NCI-H446 treated with DMSO at 0.1 percent for 48 hours (cell line): ENCODE results near the gene ADORA2B.
"Not testable (repeated sequence)": the region's sequence is repeated elsewhere in the genome, so short reads cannot be mapped to it uniquely, and the experiment has no call there.

Source experiments
- DNase-seq: peaks from one replicate; lab custom pipeline; 2025; lab: John Stamatoyannopoulos, UW

The ADORA2B gene

GRCh38 chr17:15955793-15956541, 11.0 kb downstream of the ADORA2B start:
- DNase-seq, result no peak

GRCh38 chr17:15957206-15957605, 12.3 kb downstream of the ADORA2B start:
- DNase-seq, result no peak

- DNase-seq, result no peak
Measured at GRCh38 chr17:15957608-15958307, 12.8 kb downstream of the ADORA2B start.

DNA sequence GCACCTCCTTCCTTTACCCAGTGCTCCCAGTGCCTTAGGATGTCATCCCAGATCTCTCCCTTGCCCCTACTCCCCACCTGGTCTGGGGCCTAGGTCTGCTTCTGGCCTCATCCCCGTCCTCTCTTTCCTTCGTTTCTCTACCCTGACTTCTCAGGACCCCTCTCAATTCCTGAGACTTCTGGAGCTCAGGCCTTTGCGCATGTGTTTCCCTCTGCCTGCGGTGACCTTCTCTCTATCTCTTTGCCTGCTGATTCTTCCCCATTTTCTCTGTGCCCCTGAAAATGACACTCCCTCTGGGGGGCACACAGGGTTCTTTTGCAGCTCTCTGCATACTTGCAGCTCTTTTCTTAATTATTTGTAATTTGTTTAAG, 13.5 kb downstream of the ADORA2B start:
- DNase-seq, result no peak

GRCh38 chr17:15963670-15964110, 18.8 kb downstream of the ADORA2B start:
- DNase-seq, result no peak

GRCh38 chr17:15965528-15965927, 20.6 kb downstream of the ADORA2B start:
- no peak for DNase-seq

DNA sequence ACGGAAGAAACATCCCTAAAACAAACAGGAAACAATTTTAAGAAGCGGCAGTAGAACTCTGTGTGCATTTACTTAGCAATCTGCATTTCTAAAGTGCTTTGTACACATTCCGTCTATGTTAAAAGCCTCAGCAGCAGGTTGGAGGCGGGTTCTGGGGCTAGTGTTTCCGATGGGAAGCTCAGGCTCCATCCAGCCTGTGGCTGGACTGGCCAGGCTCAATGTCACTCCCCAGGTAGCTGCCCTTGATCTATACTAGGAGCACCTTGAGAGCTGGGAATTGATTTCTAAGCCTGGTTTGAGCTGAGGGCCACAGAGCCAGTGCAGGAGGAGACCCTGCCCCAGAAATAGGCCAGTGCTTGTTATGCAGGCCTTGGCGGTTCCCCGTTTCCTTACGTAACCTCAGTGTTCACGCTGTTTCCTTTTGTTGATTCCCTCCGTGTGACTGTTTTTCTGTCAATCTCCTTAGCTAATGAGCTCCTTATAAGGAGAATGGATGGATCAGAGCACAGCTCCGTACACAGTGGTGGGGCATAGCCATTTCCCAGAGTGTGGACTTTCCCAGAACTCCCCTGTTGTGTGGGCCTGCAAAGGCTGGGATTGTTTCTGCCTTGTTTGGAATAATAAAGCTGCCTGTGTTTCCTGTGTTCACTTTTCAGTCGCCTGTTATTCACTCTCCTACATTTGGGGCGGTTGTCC, 21.4 kb downstream of the ADORA2B start:
- no peak for DNase-seq

DNA sequence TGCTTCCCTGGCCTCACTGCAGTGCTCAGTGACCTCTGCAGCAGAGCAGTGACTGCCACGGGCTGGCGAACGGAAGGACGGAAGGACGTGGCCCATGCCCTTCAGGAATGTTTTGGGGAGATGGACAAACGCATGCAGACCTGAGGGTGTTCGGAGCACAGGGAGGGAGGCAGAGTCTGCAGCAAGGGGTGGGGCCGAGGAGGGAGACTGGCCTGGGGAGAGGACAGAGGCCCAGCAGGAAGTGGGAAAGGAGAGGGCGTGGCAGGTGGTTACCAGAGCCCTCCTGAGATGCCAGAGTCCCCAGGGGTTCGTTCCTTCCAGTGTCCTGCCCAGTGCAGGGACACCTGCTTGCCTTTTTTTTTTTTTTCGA, 21.9 kb downstream of the ADORA2B start:
- no peak for DNase-seq

DNA sequence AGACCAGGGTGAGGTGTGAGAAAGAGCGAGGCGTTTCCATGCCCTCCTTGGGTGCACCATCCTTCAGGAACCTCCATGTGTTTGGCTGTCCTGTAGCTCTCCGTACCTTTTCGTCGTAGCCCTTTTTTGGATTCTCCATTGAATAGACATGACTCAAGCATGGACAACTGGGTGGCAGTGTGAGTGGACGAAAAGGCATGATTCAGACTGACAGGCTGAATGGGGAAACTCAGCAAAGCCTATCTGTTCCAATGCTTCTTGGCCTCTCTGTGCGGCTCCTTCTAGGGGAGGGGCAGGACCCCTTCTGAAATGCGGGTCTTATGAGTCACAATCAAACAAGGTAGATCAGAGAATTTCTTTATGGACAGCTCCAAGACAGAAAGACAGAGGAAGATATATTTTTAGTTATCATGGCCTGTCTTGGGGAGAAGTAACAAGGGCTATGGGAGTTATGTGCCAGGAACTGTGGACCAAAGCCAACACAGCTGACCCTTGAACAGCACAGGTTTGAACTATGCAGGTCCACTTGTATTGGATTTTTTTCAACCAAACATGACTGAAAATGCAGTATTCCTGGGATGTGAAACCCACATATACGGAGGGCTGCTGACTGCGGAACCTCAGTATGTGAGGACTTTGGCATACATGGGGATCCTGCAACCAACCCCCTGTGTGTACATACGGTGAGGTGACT, 22.9 kb downstream of the ADORA2B start:
- DNase-seq, result no peak

GRCh38 chr17:15969463-15969862, 24.5 kb downstream of the ADORA2B start:
- DNase-seq, result no peak

DNA sequence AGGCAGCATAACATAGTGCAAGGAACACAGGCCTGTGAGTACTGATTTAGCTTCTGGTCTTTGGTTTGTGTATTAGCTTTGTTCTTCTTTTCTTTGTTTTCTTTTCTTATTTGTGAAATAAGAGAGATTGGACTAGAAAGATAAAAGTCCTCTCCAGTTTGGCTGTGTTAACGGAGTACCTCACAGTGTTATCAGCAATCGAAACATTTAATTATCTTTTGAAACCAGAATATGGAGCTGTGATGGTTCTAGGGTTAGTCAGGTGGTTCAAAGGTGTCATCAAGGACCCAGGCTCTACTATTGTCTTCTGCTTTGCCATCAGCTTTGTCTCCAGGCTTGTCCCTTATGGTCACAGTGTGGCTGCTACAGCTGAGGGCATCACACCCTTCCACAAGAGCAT, 25.6 kb downstream of the ADORA2B start:
- no peak for DNase-seq

- DNase-seq, result no peak
Measured at GRCh38 chr17:15971098-15971678, 26.3 kb downstream of the ADORA2B start.

- no peak for DNase-seq
Measured at GRCh38 chr17:15971882-15972281, 27.0 kb downstream of the ADORA2B start.

GRCh38 chr17:15972497-15972951, 27.6 kb downstream of the ADORA2B start:
- no peak for DNase-seq

GRCh38 chr17:15973016-15973415, 28.1 kb downstream of the ADORA2B start:
- no peak for DNase-seq

- no peak for DNase-seq
Measured at GRCh38 chr17:15973834-15974233, 28.9 kb downstream of the ADORA2B start.

DNA sequence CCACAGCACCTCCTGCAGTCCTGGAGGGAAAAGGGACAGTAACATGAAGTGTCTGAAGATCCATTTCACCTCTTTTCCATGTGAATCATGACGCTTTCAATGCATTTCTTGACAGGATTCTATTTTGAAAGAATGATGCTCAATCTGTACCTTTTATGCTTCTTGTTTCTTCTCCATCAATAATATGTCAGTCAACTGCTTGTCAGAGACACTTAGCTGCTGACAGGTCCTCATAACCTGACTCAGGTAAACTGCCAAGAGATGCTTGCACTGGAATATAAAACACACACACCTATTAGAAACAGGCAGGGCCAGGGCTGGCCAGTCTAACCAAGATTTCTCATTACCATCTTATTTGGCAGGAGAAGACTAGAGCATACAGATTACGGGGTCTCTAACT, 33.0 kb downstream of the ADORA2B start:
- DNase-seq, result no peak

DNA sequence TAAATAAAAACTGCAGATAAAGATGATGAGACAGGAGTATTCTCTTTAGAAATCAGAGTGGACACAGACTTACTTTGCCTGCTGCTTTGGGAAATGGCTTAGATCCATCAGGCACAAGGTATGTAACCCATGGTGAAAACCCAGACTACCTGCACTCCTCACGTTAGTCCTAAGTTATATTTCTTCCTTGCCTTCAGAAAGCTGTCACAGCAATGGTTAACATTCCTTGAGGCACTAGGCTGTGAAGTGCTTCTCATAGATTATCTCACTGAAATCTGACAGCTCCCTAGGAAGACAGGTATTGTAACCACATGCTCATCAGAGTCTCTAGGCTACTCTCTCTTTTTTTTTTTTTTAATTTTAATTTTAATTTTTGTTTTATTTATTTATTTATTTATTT, 33.7 kb downstream of the ADORA2B start:
- DNase-seq, result no peak

DNA sequence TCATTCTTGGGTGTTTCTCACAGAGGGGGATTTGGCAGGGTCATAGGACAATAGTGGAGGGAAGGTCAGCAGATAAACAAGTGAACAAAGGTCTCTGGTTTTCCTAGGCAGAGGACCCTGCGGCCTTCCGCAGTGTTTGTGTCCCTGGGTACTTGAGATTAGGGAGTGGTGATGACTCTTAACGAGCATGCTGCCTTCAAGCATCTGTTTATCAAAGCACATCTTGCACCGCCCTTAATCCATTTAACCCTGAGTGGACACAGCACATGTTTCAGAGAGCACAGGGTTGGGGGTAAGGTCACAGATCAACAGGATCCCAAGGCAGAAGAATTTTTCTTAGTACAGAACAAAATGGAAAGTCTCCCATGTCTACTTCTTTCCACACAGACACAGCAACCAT, 34.1 kb downstream of the ADORA2B start:
- not testable (repeated sequence) for DNase-seq

DNA sequence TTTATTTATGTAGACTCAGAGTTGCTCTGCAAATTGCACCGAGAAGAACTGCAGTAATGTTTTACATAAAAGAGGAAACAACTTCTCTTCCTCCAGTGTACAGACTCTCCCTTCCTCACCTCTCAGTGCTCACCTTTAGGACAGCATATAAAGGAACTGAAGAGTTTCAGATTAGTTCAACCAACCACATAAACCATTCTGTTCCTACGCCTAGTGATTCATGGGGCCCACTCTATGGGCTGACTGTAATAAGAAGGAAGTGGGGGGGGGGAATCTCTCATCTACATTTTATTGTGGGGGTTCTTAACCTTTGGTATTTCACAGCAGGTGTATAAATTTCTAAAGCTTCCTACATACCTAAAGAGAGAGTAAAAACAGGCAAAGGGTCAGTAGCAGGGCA, 36.3 kb downstream of the ADORA2B start:
- DNase-seq, result no peak

DNA sequence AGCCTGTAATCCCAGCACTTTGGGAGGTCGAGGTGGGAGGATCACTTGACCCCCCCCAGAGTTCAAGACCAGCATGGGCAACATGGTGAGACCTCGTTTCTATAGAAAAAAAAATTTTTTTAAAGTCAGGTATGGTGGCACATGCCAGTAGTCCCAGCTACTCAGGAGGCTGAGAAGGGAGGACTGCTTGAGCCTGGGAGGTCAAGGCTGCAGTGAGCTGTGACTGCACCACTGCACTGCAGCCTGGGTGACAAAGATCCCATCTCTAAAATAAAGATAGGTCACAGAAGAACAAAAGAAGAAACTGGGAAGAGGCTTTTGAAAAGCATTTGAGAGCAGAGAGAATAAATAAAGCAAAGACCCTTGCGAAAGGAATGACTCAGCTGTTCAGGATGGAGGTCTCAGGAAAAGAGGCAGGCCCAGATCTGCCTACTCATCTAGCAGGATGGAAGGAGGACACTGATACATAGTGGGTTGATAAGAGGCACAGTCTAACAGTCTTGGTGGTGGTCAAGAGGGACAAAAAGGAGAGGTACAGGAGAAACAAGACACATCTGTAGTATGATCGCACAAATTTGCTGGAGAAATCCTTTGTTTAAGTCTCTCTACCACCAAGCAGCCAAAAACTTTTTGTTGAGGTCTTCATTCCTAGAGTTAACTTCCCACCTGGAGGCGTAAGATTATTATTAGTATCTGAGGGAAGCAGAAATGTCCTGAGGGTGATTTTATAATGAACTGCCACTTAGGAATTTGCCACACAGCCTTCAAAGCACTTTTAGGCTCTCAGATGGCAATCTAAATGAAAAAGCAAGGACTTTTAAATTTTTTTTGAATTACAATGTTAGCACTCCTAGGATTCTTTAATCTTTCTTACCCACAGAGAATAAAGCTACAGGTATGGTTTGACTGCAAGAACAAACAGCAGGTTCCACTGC, 37.0 kb downstream of the ADORA2B start:
- no peak for DNase-seq
